ENCODE data around the gene CAPZA3. TPM values are rescaled to one million over a fixed set of nuclear protein-coding genes. Genes with fewer than 3 reads are reported as not detected.

The CAPZA3 gene
- total RNA-seq, 1 experiment from 2014 or later = not detected

DNA sequence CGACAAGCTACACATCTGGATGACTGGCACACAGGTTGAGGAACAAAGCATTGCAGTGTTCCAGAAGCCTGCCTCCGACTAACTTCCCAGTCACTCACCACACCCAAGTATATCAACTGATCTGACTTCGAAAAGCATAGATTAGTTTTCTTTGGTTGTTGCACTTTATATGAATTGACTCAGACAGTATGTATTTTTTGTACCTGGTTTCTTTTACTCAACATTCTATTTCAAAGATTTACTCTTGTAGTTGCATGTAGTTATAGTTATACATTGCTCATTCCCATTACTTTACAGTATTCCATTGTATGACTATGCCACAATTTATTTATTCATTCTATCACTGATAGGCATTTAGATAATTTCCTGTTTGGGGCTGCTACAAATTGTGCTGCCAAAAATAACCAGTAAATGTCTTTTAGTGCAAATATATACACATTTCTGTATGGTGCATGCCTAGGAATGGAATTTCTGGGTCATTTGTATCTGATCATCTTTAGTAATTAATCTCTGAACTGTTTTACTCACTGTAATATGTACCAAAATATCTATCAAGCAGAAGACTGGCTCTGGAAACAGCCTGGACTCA is 17.9 kb upstream of the CAPZA3 start:
- no peak overlapping the region for H3K27ac ChIP-seq (ENCODE audit: low read depth, low read length, poor library complexity, severe bottlenecking)
- no TSS peak for BruUV-seq (replicated peaks)
- no peaks in the 10 kb centered on the region for H3K27me3 ChIP-seq (replicated peaks; ENCODE audit: insufficient read depth, low read depth, low read length, poor library complexity)
- no peak for DNase-seq (ENCODE audit: low spot score)
- H3K9me3 ChIP-seq (ENCODE audit: low read depth, low read length, poor library complexity, severe bottlenecking) = no peaks in the 10 kb centered on the region
- intact Hi-C loops (cut with micrococcal nuclease; ENCODE audit: unreplicated experiment) = no loop called here
- TF ChIP-seq, protein P1, sequence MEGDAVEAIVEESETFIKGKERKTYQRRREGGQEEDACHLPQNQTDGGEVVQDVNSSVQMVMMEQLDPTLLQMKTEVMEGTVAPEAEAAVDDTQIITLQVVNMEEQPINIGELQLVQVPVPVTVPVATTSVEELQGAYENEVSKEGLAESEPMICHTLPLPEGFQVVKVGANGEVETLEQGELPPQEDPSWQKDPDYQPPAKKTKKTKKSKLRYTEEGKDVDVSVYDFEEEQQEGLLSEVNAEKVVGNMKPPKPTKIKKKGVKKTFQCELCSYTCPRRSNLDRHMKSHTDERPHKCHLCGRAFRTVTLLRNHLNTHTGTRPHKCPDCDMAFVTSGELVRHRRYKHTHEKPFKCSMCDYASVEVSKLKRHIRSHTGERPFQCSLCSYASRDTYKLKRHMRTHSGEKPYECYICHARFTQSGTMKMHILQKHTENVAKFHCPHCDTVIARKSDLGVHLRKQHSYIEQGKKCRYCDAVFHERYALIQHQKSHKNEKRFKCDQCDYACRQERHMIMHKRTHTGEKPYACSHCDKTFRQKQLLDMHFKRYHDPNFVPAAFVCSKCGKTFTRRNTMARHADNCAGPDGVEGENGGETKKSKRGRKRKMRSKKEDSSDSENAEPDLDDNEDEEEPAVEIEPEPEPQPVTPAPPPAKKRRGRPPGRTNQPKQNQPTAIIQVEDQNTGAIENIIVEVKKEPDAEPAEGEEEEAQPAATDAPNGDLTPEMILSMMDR (conservative IDR thresholded peaks at IDR 0.05; ENCODE audit: low read depth, low read length) = no peak
- no peak for TF ChIP-seq EZH2 (IDR thresholded peaks at IDR 0.05; ENCODE audit: borderline replicate concordance, low read depth, low read length, poor library complexity, severe bottlenecking)
- H3K4me3 ChIP-seq (ENCODE audit: low read depth, low read length, poor library complexity, severe bottlenecking) = no peak overlapping the region
- no peaks in the 10 kb centered on the region for H3K36me3 ChIP-seq (ENCODE audit: insufficient read depth, low read length, poor library complexity, severe bottlenecking)
- no peaks in the 10 kb centered on the region for H3K4me1 ChIP-seq (ENCODE audit: insufficient read depth, low read length, poor library complexity, severe bottlenecking)
- ChIA-PET POLR2A (ENCODE audit: low non-redundant PET) (no interaction called here), CTCF (no interaction called here)

DNA sequence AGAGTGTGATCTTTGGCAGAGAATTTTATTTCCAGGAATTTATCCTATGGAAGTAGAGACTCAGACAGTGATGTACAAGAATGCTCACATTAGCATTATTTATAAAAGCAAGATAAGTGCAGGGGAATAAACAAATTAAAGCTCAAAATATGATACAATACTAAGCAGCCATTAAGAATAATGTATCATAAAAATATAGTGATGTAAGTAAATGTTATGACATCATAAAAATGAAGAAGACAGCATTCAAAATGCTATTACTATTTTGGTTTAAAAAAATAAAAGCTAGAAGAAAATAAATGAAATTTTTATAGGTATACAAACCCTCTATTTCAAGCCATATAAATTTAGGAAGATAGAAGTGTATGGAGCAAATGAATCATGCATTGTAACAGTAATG is 17.2 kb upstream of the CAPZA3 start:
- H3K36me3 ChIP-seq (ENCODE audit: insufficient read depth, low read length, poor library complexity, severe bottlenecking) = no peaks in the 10 kb centered on the region
- intact Hi-C loops (cut with micrococcal nuclease; ENCODE audit: unreplicated experiment) = no loop called here
- no peak for DNase-seq (ENCODE audit: low spot score)
- no peak overlapping the region for H3K27ac ChIP-seq (ENCODE audit: low read depth, low read length, poor library complexity, severe bottlenecking)
- no peaks in the 10 kb centered on the region for H3K9me3 ChIP-seq (ENCODE audit: low read depth, low read length, poor library complexity, severe bottlenecking)
- H3K4me1 ChIP-seq (ENCODE audit: insufficient read depth, low read length, poor library complexity, severe bottlenecking) = no peaks in the 10 kb centered on the region
- no TSS peak for BruUV-seq (replicated peaks)
- POLR2A ChIA-PET (ENCODE audit: low non-redundant PET) = no interaction called here
- TF ChIP-seq, protein P1 (conservative IDR thresholded peaks at IDR 0.05; ENCODE audit: low read depth, low read length) = no peak
- TF ChIP-seq EZH2 (IDR thresholded peaks at IDR 0.05; ENCODE audit: borderline replicate concordance, low read depth, low read length, poor library complexity, severe bottlenecking) = no peak
- CTCF ChIA-PET = no interaction called here
- H3K4me3 ChIP-seq (ENCODE audit: low read depth, low read length, poor library complexity, severe bottlenecking) = no peak overlapping the region
- H3K27me3 ChIP-seq (replicated peaks; ENCODE audit: insufficient read depth, low read depth, low read length, poor library complexity) = no peaks in the 10 kb centered on the region

DNA sequence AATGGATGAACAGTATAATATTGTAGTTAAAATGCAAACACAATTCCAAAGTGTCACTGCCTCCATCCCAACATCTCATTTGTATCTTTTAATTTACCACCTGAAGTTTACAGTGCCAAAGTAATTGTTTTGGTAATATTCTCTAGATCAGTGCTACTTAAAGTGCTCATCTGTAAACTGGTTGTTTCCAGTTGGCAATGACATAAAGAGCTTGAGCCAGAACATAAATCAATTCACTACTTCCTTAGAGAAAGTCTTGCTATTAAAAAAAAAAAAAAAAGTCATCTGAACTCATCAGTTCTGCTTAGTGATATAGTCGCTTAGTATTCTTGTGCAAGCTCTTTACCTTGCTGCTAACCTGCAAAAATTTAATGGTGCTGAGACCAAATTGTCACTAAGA is 16.5 kb upstream of the CAPZA3 start:
- intact Hi-C loops (cut with micrococcal nuclease; ENCODE audit: unreplicated experiment) = no loop called here
- CTCF ChIA-PET = no interaction called here

More for the DNA sequence above, 16.5 kb upstream of the CAPZA3 start:
- POLR2A ChIA-PET (ENCODE audit: low non-redundant PET) = no interaction called here
- no peak overlapping the region for H3K27ac ChIP-seq (ENCODE audit: low read depth, low read length, poor library complexity, severe bottlenecking)
- no peak overlapping the region for H3K4me3 ChIP-seq (ENCODE audit: low read depth, low read length, poor library complexity, severe bottlenecking)
- no peaks in the 10 kb centered on the region for H3K9me3 ChIP-seq (ENCODE audit: low read depth, low read length, poor library complexity, severe bottlenecking)
- DNase-seq (ENCODE audit: low spot score) = no peak
- no peaks in the 10 kb centered on the region for H3K4me1 ChIP-seq (ENCODE audit: insufficient read depth, low read length, poor library complexity, severe bottlenecking)
- TF ChIP-seq EZH2 (IDR thresholded peaks at IDR 0.05; ENCODE audit: borderline replicate concordance, low read depth, low read length, poor library complexity, severe bottlenecking) = no peak
- TF ChIP-seq, protein P1 (conservative IDR thresholded peaks at IDR 0.05; ENCODE audit: low read depth, low read length) = no peak
- no peaks in the 10 kb centered on the region for H3K36me3 ChIP-seq (ENCODE audit: insufficient read depth, low read length, poor library complexity, severe bottlenecking)
- no peaks in the 10 kb centered on the region for H3K27me3 ChIP-seq (replicated peaks; ENCODE audit: insufficient read depth, low read depth, low read length, poor library complexity)
- BruUV-seq (replicated peaks) = no TSS peak

Measured in A673 (cell line).